Endothelial cell of umbilical vein (primary cell): Measurements from ENCODE around the gene THBS1. TPM values are rescaled to one million over a fixed set of nuclear protein-coding genes. Genes with fewer than 3 reads are reported as not detected.

ENCODE experiments used
- BruUV-seq: library from RNA; stranded (reverse); fragments of 400-500 nt; replicated peaks from 2 replicates; lab custom pipeline; 2021; lab: Mats Ljungman, UMichigan
- CTCF ChIA-PET: fragments of 300-600, 350-600 bp; sonication (Branson Sonifier 250); formaldehyde crosslinking; loops from one replicate; lab custom pipeline; 2021; ENCODE audit warnings: antibody characterized with exemption, inconsistent platforms; lab: Charles Lee
- POLR2A ChIA-PET: fragments of 300-600, 350-600 bp; sonication (Branson Sonifier 250); formaldehyde crosslinking; loops from one replicate; lab custom pipeline; 2021; ENCODE audit warnings: antibody characterized with exemption, inconsistent platforms; lab: Charles Lee
- DNase-seq: peaks from one replicate; pipeline ENCODE4 v3.0.0-alpha.2; 2011; ENCODE audit warnings: low read depth, low spot score
- FAIRE-seq: peaks from 2 replicates; lab custom pipeline; 2011; peaks lifted over from hg19 to GRCh38; lab: Jason Lieb, UNC
- H2AFZ ChIP-seq: 2 replicates; pipeline ENCODE4 v1.6.0; 2012; ENCODE audit warnings: low read depth, low read length, control low read depth, inconsistent platforms
- H3K27ac ChIP-seq: 2 replicates; pipeline ENCODE4 v1.5.1; 2011; ENCODE audit warnings: low read depth, mild to moderate bottlenecking, control low read depth, low read length, moderate library complexity; ENCODE audit not compliant: insufficient read depth
- H3K27me3 ChIP-seq, 2 experiments: 2 replicates each; pipeline versions ENCODE4 v1.6.0 to v1.6.1; 2011; ENCODE audit warnings: low read length in 2 of 2, mixed read lengths in 1 of 2; ENCODE audit not compliant: control insufficient read depth in 2 of 2, insufficient read depth in 2 of 2
- H3K36me3 ChIP-seq, 2 experiments: 2 replicates in 1 of 2; 3 replicates in 1 of 2; pipeline ENCODE4 v1.5.1; 2011; ENCODE audit warnings: low read length in 2 of 2, mild to moderate bottlenecking in 1 of 2, moderate library complexity in 1 of 2; ENCODE audit not compliant: control insufficient read depth in 2 of 2, insufficient read depth in 2 of 2; ENCODE audit errors: extremely low read depth in 1 of 2
- H3K4me1 ChIP-seq: 3 replicates; pipeline ENCODE4 v1.5.1; 2011; ENCODE audit warnings: mild to moderate bottlenecking, low read length; ENCODE audit not compliant: control insufficient read depth, insufficient read depth; ENCODE audit errors: extremely low read depth
- H3K4me2 ChIP-seq: 2 replicates; pipeline ENCODE4 v1.6.1; 2011; ENCODE audit warnings: low read length, control low read depth, mixed read lengths; ENCODE audit not compliant: insufficient read depth
- H3K4me3 ChIP-seq, 3 experiments: fragments of 200-600 bp in 1 of 3; sonication (generic), shearing (Covaris generic) in 1 of 3; replicated peaks in 1 of 3; 2 replicates each; pipeline ENCODE4 v1.5.1; 2011 to 2016; ENCODE audit warnings: control low read depth in 3 of 3, low read length in 3 of 3, mild to moderate bottlenecking in 2 of 3, inconsistent platforms in 1 of 3, low read depth in 1 of 3, moderate library complexity in 1 of 3; ENCODE audit not compliant: insufficient read depth in 1 of 3
- H3K79me2 ChIP-seq: 2 replicates; pipeline ENCODE4 v1.6.0; 2012; ENCODE audit warnings: low read length, inconsistent platforms; ENCODE audit not compliant: control insufficient read depth, insufficient read depth
- H3K9ac ChIP-seq: replicated peaks from 2 replicates; pipeline ENCODE3; 2011; ENCODE audit warnings: low read length, control low read depth; ENCODE audit not compliant: insufficient read depth; ENCODE audit errors: extremely low read depth
- H3K9me1 ChIP-seq: replicated peaks from 3 replicates; pipeline ENCODE4 v1.6.0; 2011; ENCODE audit warnings: mild to moderate bottlenecking, low read length; ENCODE audit not compliant: control insufficient read depth, insufficient read depth; ENCODE audit errors: extremely low read depth
- H3K9me3 ChIP-seq: replicated peaks from 2 replicates; pipeline ENCODE4 v1.5.1; 2012; ENCODE audit warnings: low read length, inconsistent platforms; ENCODE audit not compliant: control insufficient read depth, insufficient read depth
- H4K20me1 ChIP-seq: replicated peaks from 2 replicates; pipeline ENCODE3; 2011; ENCODE audit warnings: mild to moderate bottlenecking, low read length; ENCODE audit not compliant: control insufficient read depth, insufficient read depth; ENCODE audit errors: extremely low read depth
- CTCF ChIP-seq, 2 donors: IDR thresholded peaks; 1 replicate in 1 of 2; 2 replicates in 1 of 2; pipeline ENCODE4 v1.5.1; 2011; ENCODE audit warnings: low read length in 2 of 2, mild to moderate bottlenecking in 2 of 2, moderate library complexity in 2 of 2, control low read depth in 1 of 2, inconsistent platforms in 1 of 2, low read depth in 1 of 2; ENCODE audit not compliant: insufficient read depth in 1 of 2; ENCODE audit errors: extremely low read depth in 1 of 2
- EZH2 ChIP-seq: IDR thresholded peaks from 2 replicates; pipeline ENCODE4 v1.6.1; 2012; ENCODE audit warnings: borderline replicate concordance, low read depth, mild to moderate bottlenecking, moderate library complexity, low read length, inconsistent platforms; ENCODE audit not compliant: severe bottlenecking
- FOS ChIP-seq: IDR thresholded peaks from 2 replicates; pipeline ENCODE4 v1.6.1; 2011; ENCODE audit warnings: mild to moderate bottlenecking, low read length, moderate library complexity, borderline replicate concordance; ENCODE audit not compliant: insufficient read depth
- GATA2 ChIP-seq: IDR thresholded peaks from 2 replicates; pipeline ENCODE4 v1.7.0; 2011; ENCODE audit warnings: low read depth, mild to moderate bottlenecking, moderate library complexity, mixed read lengths, low read length; ENCODE audit not compliant: insufficient read length, insufficient read depth
- JUN ChIP-seq: IDR thresholded peaks from 2 replicates; pipeline ENCODE4 v1.6.1; 2011; ENCODE audit warnings: borderline replicate concordance, low read depth; ENCODE audit not compliant: insufficient read length, insufficient read depth
- MAX ChIP-seq: IDR thresholded peaks from 2 replicates; pipeline ENCODE4 v1.6.1; 2011; ENCODE audit not compliant: insufficient read depth, insufficient read length
- MYC ChIP-seq: IDR thresholded peaks from one replicate; pipeline ENCODE4 v1.6.1; 2011; ENCODE audit warnings: mild to moderate bottlenecking, low read depth, low read length
- POLR2A ChIP-seq: IDR thresholded peaks from 2 replicates; pipeline ENCODE4 v1.6.1; 2012; ENCODE audit warnings: low read depth, mild to moderate bottlenecking, control low read depth, low read length
- POLR2AphosphoS5 ChIP-seq: IDR thresholded peaks from 2 replicates; pipeline ENCODE4 v1.6.1; 2012; ENCODE audit warnings: low read depth, mild to moderate bottlenecking, control low read depth, low read length, moderate library complexity; ENCODE audit not compliant: insufficient read depth
- dilution Hi-C: fragments of 300-500 bp; cut with MboI; formaldehyde crosslinking; loops from one replicate; pipeline ENCODE4 v1.15.0; 2019; ENCODE audit warnings: low sequenced_read_pairs; ENCODE audit not compliant: extremely low pct_ligation_motif_present
- intact Hi-C: fragments of 100-400 bp; cut with micrococcal nuclease; formaldehyde crosslinking; loops from one replicate; pipeline ENCODE4 v1.10.0; 2022
- polyA plus RNA-seq, 4 experiments: library from polyadenylated mRNA; depleted of rRNA in 3 of 4; stranded (reverse) in 3 of 4; unstranded in 1 of 4; fragments of >200 nt; gene quantifications; 2 replicates each; pipeline versions ENCODE4 v1.2.1 to v1.2.3, GENCODE V29; 2011 to 2012; ENCODE audit warnings: missing spikeins in 1 of 4
- total RNA-seq: library from RNA; stranded (reverse); gene quantifications from 2 replicates; pipeline ENCODE4 v1.2.3, GENCODE V29; 2021

THBS1 gene
- total and polyA plus RNA-seq, 2 donors (not counting 3 experiments of a cell fraction or from before 2014, with no cell fraction given), result 6,293 to 8,883 TPM

GRCh38 chr15:39565851-39566250 is 15.0 kb upstream of the THBS1 start:
- BruUV-seq, result no TSS peak
- Histone ChIP-seq H3K9me1 (no peaks in the 10 kb centered on the region), H3K4me1 (no peaks in the 10 kb centered on the region), H3K9me3 (no peaks in the 10 kb centered on the region), H3K27ac (no peak overlapping the region), H3K9ac (no peak overlapping the region), H2AFZ (no peak overlapping the region), H3K79me2 (no peaks in the 10 kb centered on the region), H4K20me1 (no peaks in the 10 kb centered on the region), H3K4me2 (no peak overlapping the region), H3K27me3 (no peaks in the 10 kb centered on the region), H3K4me3 (no peak overlapping the region), H3K36me3 (no peaks in the 10 kb centered on the region)
- TF ChIP-seq POLR2A, result no peak
- TF ChIP-seq MYC, result no peak
- no peak for TF ChIP-seq MAX
- TF ChIP-seq GATA2, result no peak
- TF ChIP-seq EZH2, result no peak
- TF ChIP-seq FOS, result no peak
- no peak for TF ChIP-seq POLR2AphosphoS5
- TF ChIP-seq JUN, result no peak
- no peak for TF ChIP-seq CTCF (IDR thresholded peaks at IDR 0.05; ENCODE audit: extremely low read depth in 1 of 2, insufficient read depth in 1 of 2, low read depth in 1 of 2, low read length in 2 of 2)
- intact Hi-C loops (no loop called here), dilution Hi-C loops (no loop called here)
- no peak for FAIRE-seq
- DNase-seq, result no peak
- ChIA-PET POLR2A (no interaction called here), CTCF (interaction anchor here (1.6 kb wide), 1 partner anchor 866 kb away, joined by 5 read pairs; no protein-coding TSS in a partner anchor)
